ENCODE data around the gene RAB11A.
A peak's percentile ranks its signal among the peaks of the same experiment; 100 is the strongest.
"Not testable (repeated sequence)": the region's sequence is repeated elsewhere in the genome, so short reads cannot be mapped to it uniquely, and the experiment has no call there.

The RAB11A gene

GRCh38 chr15:65845826-65846519 lies 23.3 kb upstream of the RAB11A start:
- DNase-seq (ENCODE audit: low read depth): no peak

GRCh38 chr15:65847989-65848388 lies 21.3 kb upstream of the RAB11A start:
- DNase-seq (ENCODE audit: low read depth): no peak

- DNase-seq (ENCODE audit: low read depth): no peak
These were observed 17.3 kb upstream of the RAB11A start for GRCh38 chr15:65851981-65852380.

GRCh38 chr15:65856821-65857455 lies 12.4 kb upstream of the RAB11A start:
- DNase-seq (ENCODE audit: low read depth): peak; percentile 23

- DNase-seq (ENCODE audit: low read depth): no peak
These were observed 11.4 kb upstream of the RAB11A start for GRCh38 chr15:65857718-65858402.

GRCh38 chr15:65862682-65863081 lies 6.6 kb upstream of the RAB11A start:
- DNase-seq (ENCODE audit: low read depth): peak; percentile 24

GRCh38 chr15:65863106-65863505 lies 6.2 kb upstream of the RAB11A start:
- DNase-seq (ENCODE audit: low read depth): no peak

- no peak for DNase-seq (ENCODE audit: low read depth)
These were observed 2.0 kb upstream of the RAB11A start for GRCh38 chr15:65867244-65867643.

GRCh38 chr15:65867933-65868332 lies 1.4 kb upstream of the RAB11A start:
- DNase-seq (ENCODE audit: low read depth): not testable (repeated sequence)

GRCh38 chr15:65868546-65869125 lies 655 bp upstream of the RAB11A start:
- DNase-seq (ENCODE audit: low read depth): no peak

- peak; percentile 4 for DNase-seq (ENCODE audit: low read depth)
These were observed 922 bp downstream of the RAB11A start for GRCh38 chr15:65869954-65870871.

GRCh38 chr15:65870889-65871533 lies 1.7 kb downstream of the RAB11A start:
- peak; percentile 57 for DNase-seq (ENCODE audit: low read depth)

GRCh38 chr15:65871886-65872285 lies 2.6 kb downstream of the RAB11A start:
- not testable (repeated sequence) for DNase-seq (ENCODE audit: low read depth)

GRCh38 chr15:65872596-65872995 lies 3.3 kb downstream of the RAB11A start:
- peak; percentile 68 for DNase-seq (ENCODE audit: low read depth)

- no peak for DNase-seq (ENCODE audit: low read depth)
These were observed 4.0 kb downstream of the RAB11A start for GRCh38 chr15:65873256-65873655.

GRCh38 chr15:65875458-65875857 lies 6.2 kb downstream of the RAB11A start:
- no peak for DNase-seq (ENCODE audit: low read depth)

- no peak for DNase-seq (ENCODE audit: low read depth)
These were observed 8.5 kb downstream of the RAB11A start for GRCh38 chr15:65877749-65878148.

GRCh38 chr15:65881766-65882434 lies 12.6 kb downstream of the RAB11A start:
- no peak for DNase-seq (ENCODE audit: low read depth)

- DNase-seq (ENCODE audit: low read depth): no peak
These were observed 14.3 kb downstream of the RAB11A start for GRCh38 chr15:65883571-65883970.

- DNase-seq (ENCODE audit: low read depth): no peak
These were observed 15.2 kb downstream of the RAB11A start for GRCh38 chr15:65884511-65884910.
